NCI-H69 (cell line): ENCODE results near the gene ZNF160.
"Not testable (repeated sequence)": the region's sequence is repeated elsewhere in the genome, so short reads cannot be mapped to it uniquely, and the experiment has no call there.

Experiments used
- DNase-seq: peaks from one replicate; lab custom pipeline; 2025; lab: John Stamatoyannopoulos, UW

ZNF160 gene

DNA sequence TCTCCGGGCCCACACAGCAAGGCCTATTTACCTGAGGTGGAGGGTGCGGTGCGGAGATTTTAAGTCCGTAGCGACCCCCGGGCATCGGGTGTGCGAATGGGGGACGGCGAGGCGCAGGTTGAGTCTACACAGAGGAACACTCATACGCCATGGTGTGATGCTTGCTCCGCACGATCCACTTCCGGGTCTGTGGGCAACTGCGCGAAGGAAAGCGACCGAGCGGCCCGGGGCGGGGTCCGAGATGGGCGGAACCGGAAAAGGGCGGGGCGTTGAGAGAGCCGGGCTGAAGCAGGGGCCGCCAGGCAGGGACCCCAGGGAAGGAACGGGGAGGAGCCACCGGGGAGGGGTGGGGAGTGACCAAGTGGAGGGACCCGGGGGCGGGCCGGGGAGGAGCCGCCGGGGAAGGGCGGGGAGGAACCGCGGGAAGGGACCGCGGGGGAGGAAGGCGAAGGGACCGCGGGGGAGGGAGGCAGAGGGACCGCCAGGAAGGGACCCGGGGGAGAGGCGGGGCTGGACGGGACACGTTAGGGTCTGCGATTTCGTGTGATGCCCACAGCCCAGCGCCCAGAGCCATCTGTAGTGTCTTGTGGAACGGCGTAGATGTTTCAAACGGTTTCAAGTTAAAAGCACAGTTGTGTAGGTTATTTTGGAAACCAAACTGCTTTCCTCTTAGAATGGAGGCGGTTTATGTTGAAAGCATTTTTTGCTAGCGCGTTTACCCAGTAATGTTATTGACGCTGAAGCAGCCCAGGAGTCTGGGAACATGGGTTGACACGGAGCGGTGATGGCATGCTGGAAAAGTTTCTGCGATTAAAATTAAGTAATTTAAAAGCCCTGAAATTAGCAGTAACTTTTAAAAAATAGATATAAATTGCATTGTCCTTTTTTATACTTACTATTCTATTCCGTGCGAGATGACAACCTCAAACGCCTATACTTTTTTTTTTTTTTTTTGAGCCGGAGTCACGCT lies at the start of gene ZNF160:
Gene ZNF160, minus strand, starts transcription at position 189 of the 970 bp plus-strand sequence. CDS start 17,146 bp downstream, outside the sequence.
- peak; percentile 99 for DNase-seq

DNA sequence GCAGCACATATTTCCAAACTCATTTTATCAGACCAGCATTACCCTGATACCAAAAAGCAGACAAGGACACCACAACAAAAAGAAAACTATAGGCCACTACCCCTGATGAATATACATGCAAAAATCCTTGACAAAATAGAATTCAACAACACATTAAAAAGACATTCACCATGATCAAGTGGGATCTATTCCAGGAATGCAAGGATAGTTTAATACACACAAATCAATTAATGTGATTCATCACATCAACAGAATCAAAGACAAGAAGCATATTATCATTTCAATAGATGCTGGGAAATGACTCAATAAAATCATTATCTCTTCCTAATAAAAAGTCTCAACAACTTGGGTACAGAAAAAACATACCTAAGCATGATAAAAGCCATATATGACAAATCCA lies 44.4 kb upstream of the ZNF160 start:
- no peak for DNase-seq

DNA sequence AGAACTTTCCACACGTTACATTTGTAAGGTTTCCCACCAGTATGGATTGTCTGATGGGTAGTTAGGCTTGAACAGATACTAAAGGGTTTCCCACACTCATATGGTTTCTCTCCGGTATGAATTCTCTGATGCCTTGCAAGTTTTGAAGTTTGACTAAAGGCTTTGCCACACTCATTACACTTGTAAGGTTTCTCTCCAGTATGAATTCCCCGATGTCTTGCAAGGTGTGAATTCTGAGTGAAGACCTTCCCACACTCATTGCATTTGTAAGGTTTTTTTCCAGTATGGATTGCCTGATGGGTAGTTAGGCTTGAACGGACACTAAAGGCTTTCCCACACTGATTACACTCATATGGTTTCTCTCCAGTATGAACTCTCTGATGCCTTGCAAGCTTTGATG lies 37.1 kb upstream of the ZNF160 start:
- DNase-seq, result no peak

DNA sequence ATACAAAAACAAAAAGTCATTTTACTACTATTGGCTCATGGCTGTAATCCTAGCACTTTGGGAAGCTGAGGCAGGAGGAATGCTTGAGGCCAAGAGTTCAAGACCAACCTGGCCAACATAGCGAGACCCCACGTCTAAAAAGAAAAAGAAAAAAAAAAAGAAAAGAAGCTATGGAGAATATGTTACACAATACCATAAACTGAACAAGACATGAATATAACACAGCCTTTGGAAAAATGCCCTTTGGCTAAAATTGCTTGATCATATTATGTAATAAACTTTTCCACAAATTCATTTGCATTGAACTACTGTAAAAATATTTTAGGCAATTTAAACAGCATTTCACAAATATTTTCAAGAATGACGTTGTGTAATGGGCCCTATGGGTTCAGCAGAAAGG lies 33.2 kb upstream of the ZNF160 start:
- DNase-seq, result no peak

DNA sequence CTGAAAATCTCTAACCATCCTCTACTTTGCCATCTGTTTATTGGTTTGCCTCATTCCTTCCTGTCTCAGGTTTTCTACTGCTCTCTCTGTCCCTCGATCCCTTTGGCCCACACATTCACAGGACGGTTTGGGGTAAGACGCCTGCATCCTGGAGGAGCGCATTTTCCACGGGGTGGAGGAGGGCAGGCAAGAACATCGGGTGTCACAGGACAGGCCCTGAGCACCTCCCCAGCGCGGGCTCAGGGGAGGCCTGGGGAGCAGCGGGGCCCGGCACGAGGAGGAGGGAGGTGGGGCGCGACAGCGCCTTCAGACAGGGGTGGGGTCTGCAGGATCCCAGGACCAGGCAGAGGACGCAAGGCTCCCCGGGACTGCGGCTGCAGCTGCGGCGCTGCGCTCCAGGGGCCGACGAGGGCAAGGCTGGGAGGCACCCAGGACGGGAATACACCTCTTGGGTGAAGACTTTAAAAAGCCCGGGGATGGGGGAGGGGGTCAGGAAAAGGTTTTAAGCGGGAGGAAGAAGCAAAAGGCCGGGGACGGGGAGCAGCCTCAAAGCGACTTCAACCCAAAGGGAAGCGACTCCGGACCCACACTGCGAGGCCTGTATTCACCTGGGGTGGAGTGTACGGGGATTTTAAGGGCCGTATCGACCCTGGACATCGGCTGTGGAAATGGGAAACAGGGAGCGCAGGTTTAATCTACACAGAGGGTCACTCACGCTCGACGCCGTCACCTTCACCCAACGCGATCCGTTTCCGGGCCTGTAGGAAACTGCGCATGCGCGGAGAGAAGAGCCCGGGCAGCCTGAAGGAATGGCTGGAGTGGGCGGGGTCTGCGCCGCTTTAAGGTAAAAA lies 29.1 kb upstream of the ZNF160 start, which contains the start of gene ZNF415:
Gene ZNF415, minus strand, starts transcription at position 770 of the 851 bp plus-strand sequence. CDS start 10,234 bp downstream, outside the sequence.
- peak; percentile 90 for DNase-seq

DNA sequence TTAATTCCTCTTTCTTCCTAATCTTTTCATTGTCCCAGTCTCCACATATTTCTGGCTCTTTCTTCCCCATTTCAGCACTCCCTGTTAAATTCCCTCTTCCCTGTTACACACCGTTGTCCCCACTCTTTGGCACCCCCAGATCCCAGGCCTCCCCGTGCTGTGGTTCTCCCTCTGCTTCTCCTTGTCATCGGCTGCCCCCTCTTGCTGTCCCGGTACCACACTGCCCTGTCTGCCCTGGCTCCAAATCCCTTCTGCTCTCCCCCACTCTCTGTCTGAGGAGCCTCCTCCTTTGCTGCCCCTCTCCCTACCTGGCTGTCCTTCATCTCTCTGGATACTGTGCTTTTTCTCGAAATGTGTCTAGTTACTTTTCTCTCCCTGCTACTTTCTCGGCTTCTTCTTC lies 28.5 kb upstream of the ZNF160 start:
- no peak for DNase-seq

DNA sequence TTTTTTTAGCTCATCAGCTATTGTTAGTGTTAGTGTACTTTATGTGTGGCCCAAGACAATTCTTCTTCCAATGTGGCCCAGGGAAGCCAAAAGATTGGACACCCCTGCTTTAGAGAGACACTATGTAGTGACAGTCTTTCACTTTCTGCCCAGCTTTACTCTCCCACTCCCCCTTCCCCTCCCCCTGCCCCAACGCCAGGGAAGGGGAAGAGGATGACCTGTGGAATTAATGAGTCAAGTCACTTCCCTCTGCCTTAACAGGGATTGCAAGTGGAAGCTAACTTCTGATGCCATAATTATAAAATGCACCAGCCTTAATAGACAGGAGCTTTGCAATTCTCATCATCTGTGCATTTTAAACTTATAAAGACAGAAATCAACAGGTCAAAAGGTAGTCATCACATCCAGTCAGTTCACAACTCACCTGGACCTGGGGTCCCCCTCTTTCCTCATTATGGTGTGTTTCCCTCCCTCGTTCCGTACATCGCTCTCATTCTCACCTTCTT lies 27.9 kb upstream of the ZNF160 start:
- DNase-seq, result no peak

DNA sequence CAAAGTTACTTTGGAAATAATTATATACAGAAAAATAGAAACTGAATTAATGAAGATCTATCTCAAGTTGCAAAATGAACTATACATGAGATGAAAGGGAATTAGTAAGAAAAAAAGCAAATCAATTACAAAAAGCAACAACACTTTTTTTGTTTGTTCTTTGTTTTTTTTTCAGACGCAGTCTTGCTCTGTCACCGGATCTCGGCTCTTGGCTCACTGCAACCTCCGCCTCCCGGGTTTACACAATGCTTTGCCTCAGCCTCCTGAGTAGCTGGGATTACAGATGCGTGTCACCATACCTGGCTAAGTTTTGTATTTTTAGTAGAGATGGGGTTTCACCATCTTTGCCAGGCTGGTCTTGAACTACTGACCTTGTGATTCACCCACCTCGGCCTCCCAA lies 27.3 kb upstream of the ZNF160 start:
- DNase-seq, result no peak

DNA sequence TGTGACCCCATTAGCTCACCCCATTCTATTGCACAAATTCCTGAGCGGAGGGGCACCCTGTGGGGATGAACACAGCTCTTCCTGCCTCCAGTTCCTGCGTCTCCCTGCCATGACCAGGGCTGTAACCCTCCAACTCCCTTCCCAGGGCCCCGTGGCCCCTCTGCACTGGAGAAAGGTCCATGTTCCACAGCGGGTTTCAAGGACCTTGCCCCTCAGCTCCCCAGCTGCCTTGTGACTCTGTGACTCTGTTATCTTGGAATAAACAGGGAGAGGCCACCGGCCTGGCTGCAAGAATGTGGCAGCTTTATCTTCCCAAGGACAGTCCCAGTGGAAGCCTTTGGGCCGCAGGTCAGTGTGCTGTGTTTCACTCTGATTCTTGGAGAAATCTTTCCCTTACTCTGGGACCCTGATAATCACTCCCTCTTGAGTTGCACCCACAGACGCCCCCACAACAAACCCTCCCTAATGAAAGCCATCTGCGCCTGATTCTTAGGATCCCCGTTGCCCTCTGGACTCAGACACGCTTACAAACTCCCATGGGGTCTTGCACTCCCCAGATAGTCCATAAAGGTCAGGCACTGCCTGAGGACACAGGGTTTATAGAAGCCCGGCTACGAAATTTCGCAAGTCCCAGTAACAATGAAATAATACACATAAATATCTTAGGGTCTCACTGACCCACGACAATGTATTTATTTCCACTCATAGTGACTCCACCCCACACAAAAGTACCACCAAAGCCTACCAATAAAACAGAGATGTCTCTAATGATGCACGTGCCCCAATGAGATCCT lies 23.7 kb upstream of the ZNF160 start:
- not testable (repeated sequence) for DNase-seq

DNA sequence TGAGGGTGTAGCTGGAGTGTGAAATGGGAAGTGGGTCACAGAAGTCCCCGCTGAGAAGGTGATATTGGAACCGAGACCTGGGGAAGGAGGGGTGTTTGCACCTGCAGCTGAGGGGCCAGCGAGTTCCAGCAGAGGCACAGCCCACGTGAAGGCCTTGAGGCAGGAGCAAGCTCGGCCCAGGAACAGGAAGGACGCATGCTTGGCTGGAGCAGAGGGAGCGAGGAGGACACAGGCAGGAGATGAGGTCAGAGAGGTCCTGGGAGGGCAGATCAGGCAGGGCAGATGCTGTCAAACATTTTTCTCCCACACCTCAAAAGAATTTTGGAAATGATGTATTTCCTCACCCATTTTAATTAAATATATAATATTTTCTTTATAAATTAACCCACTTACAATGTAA lies 20.2 kb upstream of the ZNF160 start:
- no peak for DNase-seq

DNA sequence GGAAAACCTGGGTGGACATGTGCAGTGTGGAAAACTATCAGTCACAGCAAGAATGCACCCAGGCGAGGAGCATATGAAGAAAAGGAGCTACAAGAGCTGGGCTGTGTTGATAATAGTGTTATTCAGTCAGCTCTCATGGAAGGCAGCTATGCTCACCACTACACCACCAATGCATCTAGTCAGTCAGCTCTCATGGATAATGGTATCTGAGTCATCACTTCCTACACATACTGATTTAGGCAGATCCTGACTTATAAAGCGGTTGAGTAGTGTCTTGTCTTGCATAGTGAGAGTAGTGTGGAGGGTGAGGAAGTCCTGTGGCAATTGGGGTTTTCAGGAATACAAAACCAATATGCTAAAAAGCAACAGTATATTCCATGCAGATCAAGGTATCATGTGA lies 9.1 kb upstream of the ZNF160 start:
- no peak for DNase-seq

DNA sequence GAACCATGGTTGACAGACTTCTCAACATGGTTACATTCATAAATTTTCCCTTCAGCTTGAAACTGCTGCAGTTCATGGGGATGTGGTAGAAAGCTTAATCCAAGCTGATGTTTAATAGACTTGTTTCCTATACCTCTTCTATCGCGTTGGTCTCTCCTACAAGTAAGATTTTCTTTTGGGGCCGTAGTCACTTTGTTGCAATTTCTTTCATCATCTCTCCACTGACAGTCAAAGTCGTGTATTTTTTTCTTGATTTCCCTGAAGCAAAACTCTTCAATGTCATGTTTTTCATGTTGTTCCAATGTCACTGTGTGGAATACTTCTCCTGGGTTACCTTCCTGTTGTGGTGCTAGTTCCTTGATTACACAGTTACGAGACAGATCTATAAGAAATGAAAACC lies 6.3 kb upstream of the ZNF160 start:
- DNase-seq, result no peak

DNA sequence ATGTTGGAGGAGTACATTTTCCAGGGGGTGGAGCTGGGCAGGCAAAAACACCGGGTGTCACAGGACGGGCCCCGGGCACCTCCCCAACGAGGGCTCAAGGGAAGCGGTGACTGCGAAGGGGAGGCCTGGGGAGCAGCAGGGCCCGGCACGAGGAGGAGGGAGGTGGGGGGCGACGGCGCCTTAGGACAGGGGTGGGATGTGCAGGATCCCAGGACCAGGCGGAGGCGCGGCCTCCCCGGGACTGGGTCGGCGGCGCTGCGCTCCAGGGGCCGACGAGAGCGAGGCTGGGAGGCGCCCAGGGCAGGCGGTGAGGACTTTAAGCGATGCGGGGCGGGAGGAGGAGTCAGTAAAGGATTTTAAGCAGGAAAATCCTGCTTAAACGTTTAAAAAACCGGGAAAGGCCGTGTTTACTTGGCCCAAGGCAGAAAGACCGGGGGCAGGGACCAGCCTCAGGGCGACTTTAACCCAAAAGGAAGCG lies 427 bp downstream of the ZNF160 start:
- DNase-seq, result peak; percentile 55

DNA sequence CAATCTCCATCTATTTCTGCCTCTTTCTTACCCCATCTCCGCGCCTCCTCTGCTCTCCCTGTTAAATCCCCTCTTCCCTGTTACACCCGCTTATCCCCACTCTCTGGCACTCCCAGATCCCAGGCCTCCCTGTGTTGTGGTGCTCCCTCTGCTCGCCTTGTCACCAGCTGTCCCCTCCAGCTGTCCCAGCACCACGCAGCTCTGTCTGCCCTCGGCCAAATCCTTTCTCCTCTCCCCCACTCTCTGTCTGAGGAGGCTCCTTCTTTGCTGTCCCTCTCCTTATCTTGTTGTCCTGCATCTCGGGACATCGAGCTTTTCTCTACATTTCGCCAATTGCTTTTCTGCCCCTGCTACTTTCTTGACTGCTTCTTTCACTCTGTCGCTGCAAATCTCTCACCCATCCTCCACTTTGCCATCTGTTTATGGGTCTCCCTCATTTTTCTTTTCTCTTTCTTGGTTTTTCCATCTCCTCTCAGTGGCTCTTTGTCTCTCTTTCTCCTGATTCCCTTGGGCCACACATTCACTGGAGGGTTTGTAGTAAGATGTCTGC lies 941 bp downstream of the ZNF160 start:
- DNase-seq, result peak; percentile 37

DNA sequence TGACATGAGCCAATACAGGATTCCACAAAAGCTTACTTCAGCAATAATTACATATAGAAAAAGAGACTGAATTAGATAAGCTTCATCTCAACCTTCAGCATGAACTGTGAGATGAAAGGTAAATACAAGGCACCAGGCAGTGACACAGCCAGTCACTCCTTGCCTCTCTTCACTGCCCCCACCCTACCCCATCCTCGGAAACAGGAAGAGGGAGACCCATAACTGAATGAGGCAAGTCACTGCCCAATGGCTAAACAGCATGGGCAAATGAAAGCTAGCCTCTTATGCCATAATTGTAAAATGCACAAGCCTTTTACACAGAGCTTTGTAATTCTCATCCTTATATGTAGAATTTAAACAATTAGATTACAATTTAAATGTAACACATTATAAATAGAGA lies 1.7 kb downstream of the ZNF160 start:
- peak; percentile 39 for DNase-seq

DNA sequence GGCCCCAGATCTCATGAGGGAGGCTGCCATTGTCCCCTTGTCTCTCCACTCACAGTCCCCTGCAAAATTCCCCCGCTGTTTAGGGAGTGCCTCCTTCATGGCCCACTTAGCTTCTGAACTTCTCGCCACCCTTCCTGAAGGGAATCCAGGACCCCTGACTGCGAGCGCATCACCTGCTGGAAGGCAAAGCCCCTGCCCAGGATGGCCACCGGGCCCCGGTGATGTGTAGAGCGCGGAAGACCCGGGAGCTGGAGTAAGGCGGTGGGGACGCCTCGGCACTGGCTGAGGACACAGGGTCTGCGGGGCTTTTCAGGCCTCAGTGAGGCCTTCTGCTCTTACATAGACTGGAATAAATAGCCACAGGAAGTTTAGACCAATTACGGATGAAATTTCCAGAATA lies 4.7 kb downstream of the ZNF160 start:
- not testable (repeated sequence) for DNase-seq

DNA sequence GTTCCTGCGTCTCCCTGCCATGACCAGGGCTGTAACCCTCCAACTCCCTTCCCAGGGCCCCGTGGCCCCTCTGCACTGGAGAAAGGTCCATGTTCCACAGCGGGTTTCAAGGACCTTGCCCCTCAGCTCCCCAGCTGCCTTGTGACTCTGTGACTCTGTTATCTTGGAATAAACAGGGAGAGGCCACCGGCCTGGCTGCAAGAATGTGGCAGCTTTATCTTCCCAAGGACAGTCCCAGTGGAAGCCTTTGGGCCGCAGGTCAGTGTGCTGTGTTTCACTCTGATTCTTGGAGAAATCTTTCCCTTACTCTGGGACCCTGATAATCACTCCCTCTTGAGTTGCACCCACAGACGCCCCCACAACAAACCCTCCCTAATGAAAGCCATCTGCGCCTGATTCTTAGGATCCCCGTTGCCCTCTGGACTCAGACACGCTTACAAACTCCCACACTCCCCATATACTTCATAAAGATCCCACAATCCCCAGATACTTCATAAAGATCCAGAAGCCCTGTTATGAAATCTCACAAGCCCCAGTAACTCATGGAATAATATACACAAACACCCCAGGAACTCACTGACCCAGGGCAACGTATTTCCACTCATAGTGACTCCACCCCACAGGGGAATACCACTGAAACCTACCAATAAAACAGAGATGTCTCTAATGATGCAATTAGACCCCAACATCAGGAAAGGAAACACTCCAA lies 6.1 kb downstream of the ZNF160 start:
- DNase-seq, result not testable (repeated sequence)

DNA sequence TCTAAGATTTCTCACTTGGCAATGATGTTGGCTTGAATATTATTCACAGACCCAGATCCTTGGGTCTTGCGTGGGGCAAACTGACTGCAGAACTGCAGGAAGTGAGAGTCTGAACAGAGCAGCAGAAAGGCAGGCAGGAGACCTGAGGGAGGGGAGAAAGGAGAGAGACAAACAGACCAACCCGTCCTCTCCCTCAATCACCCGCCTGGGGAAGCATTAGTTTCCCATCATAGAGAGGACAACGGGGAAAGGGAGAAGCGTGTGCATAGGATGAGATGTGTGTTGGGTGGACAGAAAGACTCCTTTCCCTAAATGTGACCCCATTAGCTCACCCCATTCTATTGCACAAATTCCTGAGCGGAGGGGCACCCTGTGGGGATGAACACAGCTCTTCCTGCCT lies 6.6 kb downstream of the ZNF160 start:
- DNase-seq, result not testable (repeated sequence)

DNA sequence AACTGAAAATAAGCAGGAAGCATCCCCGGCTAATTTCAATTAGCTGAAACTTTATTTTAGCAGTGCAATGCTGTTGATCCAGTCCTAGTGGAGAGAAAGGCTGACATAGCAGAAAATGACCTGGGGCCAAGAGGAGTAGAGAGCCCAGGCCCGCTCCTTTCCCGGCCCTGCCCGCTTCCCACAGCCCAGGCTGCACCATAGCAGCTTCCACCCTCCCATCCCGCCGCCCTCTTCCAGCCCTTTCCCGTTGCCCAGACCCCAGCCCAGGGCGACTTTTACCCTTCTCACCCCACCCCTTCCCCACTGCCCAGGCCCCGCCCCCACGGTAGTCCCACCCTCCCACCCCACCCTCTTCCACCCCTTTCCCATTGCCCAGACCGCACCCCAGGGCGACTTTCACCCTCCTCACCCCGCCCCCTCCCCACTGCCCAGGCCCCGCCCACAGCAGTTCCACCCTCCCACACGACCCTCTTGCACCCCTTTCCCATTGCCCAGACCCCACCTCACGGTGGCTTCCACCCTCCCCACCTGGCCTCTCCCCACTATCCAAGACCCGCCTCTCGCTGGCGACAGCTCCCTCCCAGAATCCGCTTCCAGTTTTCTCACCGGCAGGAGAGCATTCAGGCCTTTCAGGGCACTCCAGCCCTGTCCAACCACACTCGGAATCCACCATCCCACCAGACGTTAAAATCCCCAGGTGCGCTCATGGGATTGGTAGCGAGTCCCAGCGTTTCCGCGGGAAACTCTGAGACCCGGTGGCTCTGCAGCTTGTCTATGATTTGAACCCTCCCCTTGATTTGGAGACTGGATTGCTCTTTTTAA lies 8.3 kb downstream of the ZNF160 start:
- no peak for DNase-seq

DNA sequence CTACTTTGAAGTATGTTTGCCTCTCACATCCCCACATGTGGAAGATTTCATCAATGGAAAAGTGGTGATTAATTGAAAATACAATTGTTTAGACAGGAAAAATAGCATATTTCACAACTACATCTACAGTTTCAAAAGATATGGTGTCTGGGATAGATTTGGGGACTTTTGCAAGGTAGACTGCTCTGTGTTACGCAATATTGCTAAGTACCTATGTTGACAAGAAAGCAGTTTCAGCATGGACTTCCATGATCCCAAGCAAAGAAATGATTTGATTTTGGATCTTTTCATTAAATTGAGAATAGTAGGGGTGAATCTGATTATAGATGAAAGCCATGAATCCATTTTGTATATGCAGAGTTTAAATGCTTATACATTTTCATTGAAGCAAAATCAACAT lies 10.5 kb downstream of the ZNF160 start:
- no peak for DNase-seq
